HS-5 (cell line): Measurements from ENCODE around the gene SLC24A3.

Experiments used
- DNase-seq: peaks from one replicate; pipeline ENCODE4 v3.0.0-alpha.2; 2012; ENCODE audit warnings: low read depth

SLC24A3 gene

DNA sequence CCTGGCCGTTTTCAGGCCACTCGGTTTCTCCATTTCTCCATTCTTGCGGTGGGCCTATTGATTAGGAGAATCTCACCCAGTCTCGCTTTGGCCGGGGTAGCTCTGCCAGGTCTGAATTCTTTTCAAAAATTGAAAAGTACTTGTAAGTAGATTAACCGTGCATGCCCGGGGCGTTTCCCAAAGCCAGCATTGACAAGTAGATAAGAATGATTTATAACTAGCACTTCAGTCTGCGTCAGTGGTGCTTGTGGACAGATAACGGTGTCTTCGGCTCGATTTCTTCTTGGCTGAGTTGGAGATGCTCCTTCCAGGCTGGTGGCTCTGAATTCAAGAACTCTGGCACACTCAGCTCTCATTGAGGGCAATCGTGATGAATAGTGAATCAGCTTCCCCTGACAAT lies 29.0 kb downstream of the SLC24A3 start:
- no peak for DNase-seq

DNA sequence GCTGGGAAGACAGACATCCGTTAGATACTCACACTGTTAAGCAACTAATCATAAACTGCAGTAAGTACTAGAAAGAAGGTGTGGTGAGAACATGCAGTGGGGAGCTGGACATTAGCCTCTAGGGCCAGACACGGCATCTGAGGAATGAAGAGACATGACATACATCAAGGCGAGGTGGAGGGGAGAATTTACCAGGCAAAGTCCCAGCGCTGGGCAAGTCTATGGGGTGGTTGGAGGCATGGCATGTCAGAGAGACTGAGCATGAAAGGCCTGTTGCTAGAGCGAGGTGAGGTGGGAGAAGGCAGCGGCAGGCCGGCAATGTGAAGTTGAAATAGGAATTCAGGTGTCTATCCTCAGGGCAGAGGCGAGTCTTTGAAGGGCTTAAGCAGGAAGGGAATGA lies 31.8 kb downstream of the SLC24A3 start:
- no peak for DNase-seq

DNA sequence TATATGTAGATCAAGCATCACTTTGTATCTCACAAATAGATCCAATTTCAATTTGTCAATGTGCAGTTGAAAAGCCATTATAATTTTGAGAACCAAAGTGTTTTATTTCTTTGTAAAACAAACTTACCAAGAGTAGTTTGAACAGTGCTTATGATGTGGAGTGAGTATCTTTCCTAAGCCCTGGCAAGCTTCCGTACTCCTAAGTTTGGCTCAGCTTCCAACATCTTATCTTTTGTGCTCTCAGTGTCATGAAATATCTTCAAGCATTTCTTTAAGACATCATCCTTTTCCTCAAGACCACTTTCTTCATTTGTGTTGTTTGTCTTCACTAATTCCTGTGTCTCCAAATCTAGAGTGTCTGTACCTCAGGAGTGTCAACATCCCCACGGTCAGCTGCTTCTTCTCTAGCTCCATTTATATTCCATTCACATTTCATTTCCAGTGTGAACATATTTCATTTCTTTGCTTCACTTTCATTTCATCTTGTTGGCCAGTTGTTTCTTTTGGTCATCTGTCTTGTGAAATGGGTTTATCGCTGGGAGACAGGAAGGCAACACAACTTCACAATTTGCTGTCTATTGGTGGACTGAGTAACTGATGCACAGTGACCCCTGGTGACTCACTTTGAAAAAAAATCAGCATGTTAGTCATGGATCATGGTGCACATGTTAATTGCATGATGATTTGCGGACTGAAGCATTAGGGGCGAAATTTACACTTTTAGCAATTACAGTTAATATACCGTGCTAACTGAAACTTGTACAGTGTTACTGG lies 36.9 kb downstream of the SLC24A3 start:
- DNase-seq = no peak

DNA sequence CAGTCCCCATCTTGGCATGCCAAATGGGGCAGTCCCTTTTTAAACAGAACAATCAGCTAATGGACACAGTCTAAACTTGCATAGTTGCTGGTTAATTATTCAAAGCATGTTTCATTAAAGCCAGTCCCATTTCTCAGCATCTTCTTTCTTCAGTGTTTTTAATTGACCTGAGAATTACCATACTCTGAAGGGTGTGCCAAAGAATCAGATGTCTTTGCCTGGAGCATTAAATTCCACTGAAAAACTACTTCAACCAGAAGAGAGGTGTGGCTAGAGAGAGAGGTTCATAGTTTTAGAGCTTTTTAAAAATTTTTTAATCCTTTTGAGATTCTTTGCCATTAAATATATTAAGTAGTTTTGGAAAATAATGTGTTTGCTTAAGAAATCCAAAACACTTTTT lies 37.9 kb downstream of the SLC24A3 start:
- DNase-seq = no peak

DNA sequence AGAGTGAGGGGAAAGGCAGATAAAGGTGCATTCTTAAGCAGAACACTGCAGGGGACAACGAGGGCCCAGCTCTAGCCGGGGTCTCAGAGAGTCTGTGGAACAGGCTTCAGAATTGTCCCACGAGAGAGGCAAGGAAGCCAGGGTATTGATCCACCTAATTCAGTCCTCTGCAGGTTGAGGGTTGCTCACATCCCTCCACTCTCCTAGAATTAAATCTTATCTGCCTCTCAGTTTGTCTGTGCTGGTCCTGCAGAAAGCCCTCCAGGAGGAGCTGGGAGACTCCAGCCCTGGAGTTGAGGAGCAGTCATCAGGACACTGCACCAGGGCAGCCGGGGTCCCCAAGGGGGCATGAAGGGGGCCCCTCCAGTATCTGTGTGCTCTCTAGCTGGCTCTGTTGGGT lies 39.1 kb downstream of the SLC24A3 start:
- DNase-seq = no peak

DNA sequence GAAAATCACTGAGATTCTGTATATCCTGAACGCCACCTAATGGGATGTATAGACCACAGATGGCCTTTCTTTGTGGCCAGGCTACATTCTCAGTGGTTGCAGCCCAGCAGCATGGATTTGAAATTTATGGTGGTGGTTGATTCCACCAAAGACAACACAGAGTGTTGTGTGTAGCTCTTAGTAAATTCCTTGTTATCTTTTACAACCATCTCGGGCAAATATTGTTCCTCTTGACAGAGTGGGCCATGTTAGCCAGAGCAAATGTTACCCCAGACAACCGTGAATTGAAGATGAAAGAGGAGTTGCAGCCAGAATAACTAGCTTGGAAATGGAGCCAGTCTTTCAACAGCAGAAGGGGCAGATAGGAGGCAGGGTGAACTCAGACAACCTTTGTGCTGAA lies 39.5 kb downstream of the SLC24A3 start:
- no peak for DNase-seq

DNA sequence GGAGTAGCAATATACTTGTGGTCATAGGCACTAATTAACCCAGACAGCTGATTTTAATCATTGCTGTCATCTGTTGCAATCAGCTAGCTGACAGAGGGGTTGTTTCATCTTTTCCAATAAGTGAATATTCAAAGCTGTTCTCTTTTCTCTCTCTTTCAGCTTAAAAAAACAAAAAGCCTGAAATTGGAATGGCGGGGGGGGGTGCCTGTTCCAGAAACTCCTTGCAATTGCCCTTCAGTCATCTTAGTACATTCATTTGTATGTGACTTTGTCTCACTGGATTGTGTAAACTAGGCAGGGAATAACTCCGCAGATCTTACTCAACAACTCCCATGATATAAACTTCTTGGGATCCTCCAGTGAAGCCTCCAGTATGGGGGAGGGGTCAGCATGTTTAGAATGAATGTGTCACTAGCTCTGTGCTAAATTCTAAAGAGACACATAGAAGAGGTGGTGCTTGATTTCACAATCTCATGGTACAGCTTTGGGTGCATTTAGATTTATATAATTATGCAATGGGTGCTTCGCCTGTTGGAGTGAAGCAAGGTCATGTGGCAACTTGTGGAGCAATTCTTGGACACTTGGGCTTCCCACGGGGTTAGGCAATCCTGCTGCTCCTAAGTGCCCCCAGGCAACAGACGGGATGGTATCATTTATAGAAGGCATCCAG lies 40.1 kb downstream of the SLC24A3 start:
- DNase-seq = peak; percentile 16

DNA sequence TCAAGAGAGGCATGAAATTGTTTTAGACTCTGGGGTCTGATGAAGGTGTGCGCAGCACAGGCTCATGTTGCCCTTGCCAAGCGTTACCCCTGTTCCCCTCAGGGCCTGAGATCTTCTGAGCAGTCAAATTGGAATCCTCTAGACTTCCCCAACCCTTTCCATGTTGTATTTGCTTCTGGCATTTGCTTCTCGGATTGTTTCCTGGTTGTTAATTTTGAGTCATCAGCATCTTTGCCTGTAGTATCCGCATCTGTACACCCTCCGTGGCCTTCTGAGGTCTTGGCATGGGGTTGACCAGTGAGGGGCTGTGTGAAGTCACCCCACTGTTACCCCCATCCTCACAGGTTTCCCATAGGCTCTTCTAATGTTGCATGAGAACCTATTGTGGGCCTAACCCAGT lies 40.9 kb downstream of the SLC24A3 start:
- DNase-seq = no peak

DNA sequence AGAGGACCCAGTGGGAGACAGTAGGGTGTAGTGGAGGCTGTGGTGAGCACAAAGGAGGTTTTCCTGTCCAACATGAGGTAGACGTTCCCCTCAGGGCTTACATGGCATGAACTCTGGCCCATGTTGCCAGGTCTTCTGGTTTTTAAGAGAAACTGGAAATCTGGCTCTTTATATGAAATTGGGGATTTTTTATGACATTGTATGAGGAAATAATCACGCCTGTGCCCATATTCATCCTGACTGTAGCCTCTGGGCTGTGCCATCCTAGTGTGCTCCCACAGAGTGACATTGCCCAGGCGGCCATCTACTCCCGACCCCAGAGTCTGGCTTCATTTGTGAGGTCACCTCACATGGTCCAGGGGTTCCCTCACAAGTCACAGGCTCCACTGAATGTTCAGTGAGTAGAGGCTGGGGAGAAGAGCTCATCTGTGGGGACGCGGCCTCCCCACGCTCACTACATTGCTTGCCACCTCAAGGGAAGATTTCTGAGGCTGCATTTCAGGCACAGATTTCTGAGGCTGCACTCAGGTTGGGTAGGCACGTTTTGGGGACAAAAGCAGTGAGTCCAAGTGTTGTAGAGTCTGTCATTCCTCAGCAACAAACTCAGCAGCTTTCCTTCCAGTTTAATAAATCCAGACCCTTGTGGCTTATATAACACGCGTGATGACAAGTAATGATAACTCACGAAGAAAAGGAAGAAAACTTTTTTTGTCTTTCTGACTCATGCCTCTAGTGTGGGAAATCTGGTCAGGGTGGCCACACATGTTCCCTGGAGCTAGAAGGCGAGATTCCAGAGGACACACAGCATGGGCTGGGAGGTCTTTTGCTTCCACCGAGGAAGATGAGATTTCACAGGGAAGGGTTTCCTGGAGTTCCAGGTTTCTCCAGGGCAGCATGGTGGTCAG lies 41.7 kb downstream of the SLC24A3 start:
- DNase-seq = no peak

DNA sequence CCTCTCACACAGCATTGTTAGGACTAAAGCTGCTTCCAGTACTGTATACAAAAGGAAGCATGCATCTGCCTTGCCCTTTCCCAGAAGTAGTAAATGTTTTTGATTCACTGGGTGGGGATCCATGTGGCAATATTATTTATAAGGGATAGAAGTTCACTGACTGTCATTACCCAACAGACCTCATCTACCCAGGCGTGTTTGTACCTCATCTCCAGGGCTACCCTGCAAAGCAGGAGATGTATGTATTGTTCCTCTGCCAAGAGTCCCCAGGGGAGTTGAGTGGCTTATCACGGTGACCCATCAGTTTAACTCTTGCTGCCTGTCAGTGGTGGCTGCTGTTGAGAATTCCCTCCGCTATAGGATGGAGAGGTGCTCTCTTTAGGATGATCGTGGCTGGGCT lies 42.5 kb downstream of the SLC24A3 start:
- no peak for DNase-seq

DNA sequence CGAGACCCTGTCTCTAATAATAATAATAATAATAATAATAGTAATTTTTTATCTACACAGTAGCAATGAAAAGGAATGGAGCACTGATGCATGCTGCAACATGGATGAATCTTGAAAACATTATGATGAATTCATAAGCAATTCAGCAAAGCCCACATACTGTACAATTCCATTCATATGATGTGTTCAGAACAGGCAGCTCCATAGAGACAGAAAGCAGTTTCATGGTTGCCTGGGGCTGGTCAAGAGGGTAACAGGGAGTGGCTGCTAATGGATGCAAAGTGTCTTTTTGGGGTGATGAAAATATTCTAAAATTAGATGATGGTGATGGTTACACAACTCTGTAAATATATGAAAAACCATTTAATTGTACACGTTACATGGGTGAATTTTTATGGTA lies 43.6 kb downstream of the SLC24A3 start:
- no peak for DNase-seq

DNA sequence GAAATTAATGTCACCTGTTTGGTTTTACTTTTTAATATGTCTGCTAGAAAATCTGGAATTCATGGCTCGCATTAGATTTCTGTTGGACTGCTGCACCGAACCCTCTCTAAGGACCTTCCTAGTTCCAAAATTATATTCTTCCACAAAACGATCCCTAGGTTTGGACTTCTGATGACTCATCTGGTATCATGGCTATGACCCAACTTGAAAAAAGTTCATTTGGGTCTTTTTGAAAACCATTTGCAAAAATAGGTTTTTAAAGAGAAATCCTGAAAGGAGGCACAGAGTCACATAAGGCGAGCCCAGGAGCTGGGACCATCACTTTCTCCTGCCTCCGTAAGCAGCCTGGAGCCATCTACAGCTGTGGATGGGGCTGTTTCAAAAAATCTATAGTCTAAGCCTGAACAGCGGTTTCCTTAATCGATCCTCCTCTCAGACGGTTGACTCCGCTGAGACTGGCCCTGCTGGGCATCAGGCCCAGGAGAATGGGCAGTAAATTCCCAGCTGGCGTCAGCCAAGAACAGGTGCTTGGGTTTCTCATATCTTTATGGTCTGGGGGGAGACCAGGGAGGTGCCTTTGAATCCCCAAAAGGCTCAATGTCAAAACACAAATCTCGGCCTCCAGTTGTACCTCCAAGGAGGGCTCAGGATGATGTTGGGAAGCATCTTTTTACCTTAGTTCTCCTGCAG lies 44.6 kb downstream of the SLC24A3 start:
- no peak for DNase-seq

DNA sequence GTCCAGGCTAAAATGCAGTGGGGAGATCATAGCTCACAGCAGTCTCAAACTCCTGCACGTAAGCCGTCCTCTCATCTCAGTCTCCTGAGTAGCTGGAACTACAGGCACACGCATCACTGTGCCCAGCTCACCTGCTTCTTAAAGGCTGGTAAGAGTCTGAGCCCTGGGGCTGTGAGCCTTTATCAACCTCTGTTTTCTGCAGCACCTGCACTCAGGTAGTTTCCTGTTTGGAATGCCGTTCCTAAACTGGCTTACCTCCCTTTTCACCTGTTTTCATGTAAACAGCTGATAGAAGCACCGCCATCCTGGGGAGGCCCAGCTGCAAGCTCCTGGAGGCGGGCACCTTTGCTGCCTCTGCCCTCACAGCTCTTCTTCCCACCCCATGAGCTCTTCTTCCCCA lies 45.4 kb downstream of the SLC24A3 start:
- DNase-seq = no peak

DNA sequence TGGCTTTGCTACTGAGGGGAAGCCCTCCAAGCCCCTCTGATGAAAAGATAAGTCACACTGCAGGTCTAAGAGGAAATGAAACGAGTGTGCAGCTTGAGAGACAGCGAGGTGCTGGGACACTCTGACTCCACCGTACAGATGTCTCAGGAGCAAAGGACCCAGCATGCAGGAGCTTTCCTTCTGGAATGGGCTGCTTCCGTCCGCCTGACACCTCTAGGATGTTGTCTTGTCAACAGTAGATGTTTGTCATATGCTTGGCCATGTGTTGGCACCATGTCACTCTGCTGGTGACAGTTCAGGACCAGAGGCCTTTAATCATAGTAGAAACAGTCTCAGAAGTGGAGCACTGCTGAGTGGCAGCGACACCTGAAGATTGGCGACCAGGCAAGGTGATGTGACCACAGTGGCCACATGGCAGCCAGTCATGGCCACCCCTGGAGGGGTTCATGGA lies 46.7 kb downstream of the SLC24A3 start:
- DNase-seq = no peak

DNA sequence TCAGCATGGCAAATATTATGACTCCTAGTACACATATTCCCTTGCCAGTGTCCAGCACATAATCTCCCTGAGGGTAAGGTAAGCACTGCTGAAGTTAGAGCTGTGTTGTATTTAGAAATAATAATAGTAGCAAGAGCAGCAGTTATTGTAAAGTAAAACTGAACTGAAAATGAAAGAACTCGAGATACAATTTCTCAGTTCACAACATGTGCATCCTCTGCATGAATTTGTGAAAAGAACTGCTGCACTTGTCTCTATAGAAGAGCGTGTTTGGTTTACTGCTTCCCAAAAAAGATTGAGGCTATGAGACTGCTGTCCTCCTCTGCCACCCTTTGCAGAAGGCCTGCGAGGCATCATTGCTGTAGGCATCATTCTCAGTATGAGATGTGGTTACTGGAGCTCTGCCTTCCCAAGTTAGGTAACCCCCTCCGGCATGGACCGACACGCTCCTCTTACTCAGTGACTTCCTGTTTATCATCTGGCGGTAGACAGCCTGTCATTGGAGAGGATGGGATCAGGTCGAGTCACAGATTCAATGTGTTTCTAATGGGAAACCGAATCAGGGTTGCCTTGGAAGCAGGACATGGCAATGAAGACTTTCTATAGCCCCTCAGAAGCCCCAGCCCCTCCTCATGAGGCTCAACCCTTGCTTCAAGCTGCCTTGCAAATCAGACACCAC lies 48.1 kb downstream of the SLC24A3 start:
- peak; percentile 37 for DNase-seq

DNA sequence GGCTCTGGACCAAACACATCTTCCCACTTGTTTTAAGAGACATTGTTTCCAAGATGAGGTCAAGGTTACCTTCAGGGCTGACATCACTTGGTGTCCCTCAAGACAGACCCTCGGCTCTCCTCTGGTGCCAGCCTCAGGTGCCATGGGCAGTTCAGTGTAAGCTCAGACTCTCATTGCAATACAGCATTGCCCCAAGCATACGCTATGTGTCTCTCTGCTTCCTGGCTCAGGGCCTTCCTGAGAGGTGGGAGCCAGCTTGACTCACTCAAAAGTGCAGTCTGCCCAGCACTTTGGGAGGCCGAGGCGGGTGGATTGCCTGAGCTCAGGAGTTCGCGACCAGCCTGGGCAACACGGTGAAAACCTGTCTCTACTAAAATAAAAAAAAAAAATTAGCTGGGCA lies 51.7 kb downstream of the SLC24A3 start:
- no peak for DNase-seq

DNA sequence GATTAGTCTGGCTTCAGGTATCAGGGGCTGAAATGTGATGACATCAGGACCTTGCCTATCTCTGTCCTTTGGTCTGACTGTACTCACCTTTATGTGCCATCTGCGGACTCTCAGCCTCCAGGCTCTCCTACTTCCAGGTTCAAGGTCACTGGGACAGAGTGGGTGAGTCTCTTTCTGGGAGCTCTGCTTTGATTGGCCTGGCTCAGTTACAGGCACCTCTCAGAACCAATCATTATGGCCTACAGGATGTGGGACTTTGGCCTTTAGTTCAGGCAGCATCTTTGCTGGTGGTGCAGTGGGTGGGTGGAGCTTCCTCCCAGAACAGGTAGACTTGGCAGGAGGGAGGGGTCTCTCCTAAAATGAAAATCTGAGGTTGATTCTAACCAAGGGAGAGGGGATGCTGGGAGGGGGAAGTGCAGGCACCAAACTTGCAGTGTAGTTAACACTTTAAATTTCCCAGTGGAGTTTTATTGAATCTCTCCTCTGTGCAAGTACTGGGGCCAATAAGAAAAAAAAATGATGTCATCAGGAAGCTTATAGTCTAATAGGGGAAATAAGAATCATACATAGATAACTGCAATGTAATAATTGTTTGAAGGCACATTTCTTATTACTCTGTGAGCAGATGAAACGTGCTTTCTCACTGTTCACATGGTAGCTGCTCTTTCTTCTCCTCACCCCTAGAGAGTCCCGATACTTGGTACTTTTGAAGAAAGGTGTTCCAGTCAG lies 53.4 kb downstream of the SLC24A3 start:
- no peak for DNase-seq

DNA sequence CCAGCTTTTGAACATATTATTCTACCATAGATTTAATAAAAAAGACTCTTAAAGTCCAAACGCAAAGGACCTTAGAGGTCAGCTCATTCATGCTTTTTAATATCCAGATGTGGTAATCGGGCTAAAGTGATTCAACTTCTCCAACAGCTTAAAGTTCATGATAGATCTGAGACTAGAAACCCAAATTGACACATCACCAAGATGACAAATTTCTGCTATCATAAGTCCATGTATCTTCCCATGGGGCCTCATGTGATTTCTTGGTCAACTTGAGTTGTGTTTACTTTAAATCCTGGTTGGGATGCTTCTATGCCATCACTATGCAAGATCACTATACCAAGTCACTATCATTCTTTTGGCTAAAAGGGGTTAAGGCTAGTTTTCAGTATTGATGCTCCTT lies 56.0 kb downstream of the SLC24A3 start:
- DNase-seq = no peak

DNA sequence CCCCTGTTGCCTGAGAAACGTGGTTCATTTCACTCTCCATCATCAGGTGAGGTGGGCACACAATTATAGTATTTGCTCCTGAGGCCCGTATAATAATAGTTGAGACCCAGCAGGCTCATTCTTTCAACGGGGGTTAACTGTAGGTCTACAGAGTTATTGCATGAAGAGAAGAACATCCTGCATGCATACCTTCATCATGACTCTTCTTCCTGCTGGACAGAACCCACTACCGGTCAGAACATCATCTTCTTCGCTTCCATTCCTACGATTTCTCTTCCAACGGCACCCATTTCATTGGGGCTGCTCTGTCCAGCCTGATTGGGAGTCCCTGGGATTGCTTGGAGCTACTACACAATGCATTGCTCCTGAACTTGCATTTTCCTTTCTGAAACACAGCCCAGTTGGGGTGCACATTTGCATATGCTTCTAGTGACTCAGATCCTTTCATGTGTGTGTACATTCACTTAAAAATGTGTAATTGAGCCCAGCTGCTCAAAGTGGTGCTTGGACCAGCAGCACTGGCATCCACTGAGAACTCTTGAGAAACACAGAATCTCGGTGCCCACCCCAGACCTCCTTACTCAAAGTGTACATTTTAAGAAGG lies 57.4 kb downstream of the SLC24A3 start:
- peak; percentile 61 for DNase-seq

DNA sequence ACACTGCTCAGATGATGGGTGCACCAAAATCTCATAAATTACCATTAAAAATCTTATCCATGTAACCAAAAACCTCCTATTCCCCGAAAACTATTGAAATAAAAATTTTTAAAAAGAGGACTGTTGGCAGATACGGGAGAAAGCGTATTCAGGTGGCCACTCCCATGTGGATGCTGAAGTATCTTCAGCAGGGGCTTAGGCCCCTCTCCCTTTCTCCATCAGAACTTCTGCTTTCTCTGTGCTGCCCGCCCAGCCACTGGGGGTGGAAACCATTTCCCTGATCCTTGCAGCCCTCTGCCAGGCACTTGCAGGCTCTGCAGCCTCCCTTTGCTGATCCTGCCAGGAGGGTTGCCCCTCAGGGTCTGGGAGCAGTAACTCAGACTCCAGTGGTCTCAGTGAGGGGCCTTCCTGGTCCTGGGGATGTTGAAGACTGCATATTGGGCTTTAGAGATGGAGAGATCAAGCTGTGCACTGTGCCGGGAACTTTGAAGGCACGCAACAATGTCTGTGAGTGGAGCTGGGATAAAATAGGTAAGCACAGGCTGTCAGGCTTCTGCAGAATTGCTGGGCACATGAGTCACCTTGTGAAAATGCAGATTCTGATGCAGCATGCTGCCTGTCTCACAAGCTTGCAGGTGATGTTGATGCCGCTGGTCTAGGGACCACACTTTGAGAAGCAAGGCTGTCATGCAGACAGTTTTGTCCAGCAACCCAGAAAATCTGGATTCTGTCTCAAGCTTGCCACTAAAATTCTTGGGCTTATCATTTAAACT lies 59.6 kb downstream of the SLC24A3 start:
- no peak for DNase-seq
